Esophagus (tissue), 2 donors: Measurements from ENCODE around the gene USP21. TPM values are rescaled to one million over a fixed set of nuclear protein-coding genes. Genes with fewer than 3 reads are reported as not detected.
"Not testable (repeated sequence)": the region's sequence is repeated elsewhere in the genome, so short reads cannot be mapped to it uniquely, and the experiment has no call there.

Source experiments
- H3K27ac ChIP-seq, 2 donors: one replicate each; pipeline ENCODE4 v1.5.1; 2013; ENCODE audit warnings: low read depth in 2 of 2, mild to moderate bottlenecking in 2 of 2, inconsistent platforms in 1 of 2, low read length in 1 of 2, moderate library complexity in 1 of 2
- H3K27me3 ChIP-seq, 2 donors: one replicate each; pipeline ENCODE4 v1.6.1; 2013; ENCODE audit warnings: low read length in 2 of 2, control low read depth in 1 of 2, mild to moderate bottlenecking in 1 of 2; ENCODE audit not compliant: insufficient read depth in 2 of 2, control insufficient read depth in 1 of 2
- H3K36me3 ChIP-seq, 2 donors: one replicate each; pipeline ENCODE4 v1.6.1; 2013; ENCODE audit warnings: low read length in 1 of 2; ENCODE audit not compliant: control insufficient read depth in 2 of 2, insufficient read depth in 2 of 2
- H3K4me1 ChIP-seq, 2 donors: one replicate each; pipeline ENCODE4 v1.6.1; 2013; ENCODE audit warnings: low read length in 1 of 2; ENCODE audit not compliant: control insufficient read depth in 2 of 2, insufficient read depth in 2 of 2
- H3K4me3 ChIP-seq, 2 donors: one replicate each; pipeline ENCODE4 v1.5.1; 2013; ENCODE audit warnings: low read length in 2 of 2, mild to moderate bottlenecking in 2 of 2, low read depth in 1 of 2, moderate library complexity in 1 of 2
- H3K9me3 ChIP-seq, 2 donors: one replicate each; pipeline ENCODE4 v1.6.1; 2013; ENCODE audit warnings: mild to moderate bottlenecking in 2 of 2, low read depth in 1 of 2, low read length in 1 of 2, moderate library complexity in 1 of 2; ENCODE audit not compliant: control insufficient read depth in 2 of 2, insufficient read depth in 1 of 2
- WGBS, 2 donors: extraction: QIAGEN DNeasy Blood & Tissue Kit; methylation state at CpG; one replicate each; pipeline ENCODE4 v1.1.7; 2013; 5-methylcytosine and 5-hydroxymethylcytosine counted together
- polyA plus RNA-seq, 2 donors: library from polyadenylated mRNA; stranded (reverse); fragments of 200-250 nt; gene quantifications; one replicate each; pipeline ENCODE4 v1.2.3, GENCODE V29; 2013
- donor health status: healthy with polysubstance abuse.
- donor health status: Bipolar disorder and iron deficiency.

USP21 gene
- polyA plus RNA-seq: 10 to 100 TPM; 16.5 to 22.9 TPM

- WGBS, 2 donors: 1% methylated on average over 54 to 60 of the region's 60 CpGs
- peaks cover 4 to 17% of the 10 kb centered on the region in 2 donors for H3K4me1 ChIP-seq
Observed at GRCh38 chr1:161159087-161159912, at the start of gene USP21. TSS of gene USP21 (plus strand) at chr1:161159500. CDS start at chr1:161160641, 1,141 bp downstream.

GRCh38 chr1:161111117-161111516 is 48.2 kb upstream of the USP21 start:
- no peaks in the 10 kb centered on the region for H3K27me3 ChIP-seq
- no peaks in the 10 kb centered on the region for H3K36me3 ChIP-seq
- no peak overlapping the region for H3K27ac ChIP-seq
- no peak overlapping the region for H3K4me3 ChIP-seq
- WGBS, 2 donors: 94 to 97% methylated on average over 3 of the region's 3 CpGs
- H3K9me3 ChIP-seq: no peaks in the 10 kb centered on the region
- H3K4me1 ChIP-seq: no peaks in the 10 kb centered on the region

More at GRCh38 chr1:161159087-161159912, at the start of gene USP21:
- no peaks in the 10 kb centered on the region for H3K27me3 ChIP-seq
- H3K4me3 ChIP-seq: peak within 1 kb of the TSS; percentile 80 to 98
- H3K27ac ChIP-seq: peak within 1 kb of the TSS; percentile 81 to 83
- peaks cover 0 to 18% of the 10 kb centered on the region in 2 donors for H3K36me3 ChIP-seq
- H3K9me3 ChIP-seq: no peaks in the 10 kb centered on the region

- H3K4me3 ChIP-seq: no peak overlapping the region
- no peak overlapping the region for H3K27ac ChIP-seq
- no peaks in the 10 kb centered on the region for H3K4me1 ChIP-seq
- no peaks in the 10 kb centered on the region for H3K36me3 ChIP-seq
- H3K9me3 ChIP-seq: no peaks in the 10 kb centered on the region
- WGBS, 2 donors: 83 to 84% methylated on average over 2 of the region's 2 CpGs
- no peaks in the 10 kb centered on the region for H3K27me3 ChIP-seq
Observed at GRCh38 chr1:161111527-161111926, 47.8 kb upstream of the USP21 start.

- no peak overlapping the region for H3K27ac ChIP-seq
- H3K9me3 ChIP-seq: no peaks in the 10 kb centered on the region
- H3K36me3 ChIP-seq: no peaks in the 10 kb centered on the region
- H3K4me1 ChIP-seq: peaks cover under 1 to 4% of the 10 kb centered on the region in 2 donors
- no peaks in the 10 kb centered on the region for H3K27me3 ChIP-seq
- H3K4me3 ChIP-seq: no peak overlapping the region
- 87 to 95% methylated on average over 1 of the region's 1 CpG for WGBS, 2 donors
Observed at GRCh38 chr1:161113915-161114314, 45.4 kb upstream of the USP21 start.

GRCh38 chr1:161114556-161114955 is 44.7 kb upstream of the USP21 start:
- H3K9me3 ChIP-seq: no peaks in the 10 kb centered on the region
- H3K27ac ChIP-seq: no peak overlapping the region
- H3K4me3 ChIP-seq: no peak overlapping the region
- no peaks in the 10 kb centered on the region for H3K27me3 ChIP-seq
- H3K36me3 ChIP-seq: no peaks in the 10 kb centered on the region
- 76 to 81% methylated on average over 2 of the region's 2 CpGs for WGBS, 2 donors
- H3K4me1 ChIP-seq: peaks cover 2 to 10% of the 10 kb centered on the region in 2 donors

GRCh38 chr1:161115132-161115711 is 44.1 kb upstream of the USP21 start:
- Histone ChIP-seq H3K27ac (peak overlapping the region in 1 of 2 donors; percentile 47), H3K27me3 (no peaks in the 10 kb centered on the region), H3K4me1 (peaks cover 2 to 10% of the 10 kb centered on the region in 2 donors), H3K36me3 (peaks cover under 1 to 3% of the 10 kb centered on the region in 2 donors), H3K4me3 (no peak overlapping the region), H3K9me3 (no peaks in the 10 kb centered on the region)
- 65 to 70% methylated on average over 12 of the region's 12 CpGs for WGBS, 2 donors

- H3K27ac ChIP-seq, H3K4me3 ChIP-seq, H3K27me3 ChIP-seq, H3K36me3 ChIP-seq, H3K9me3 ChIP-seq: not testable (repeated sequence)
- H3K4me1 ChIP-seq: peaks cover 2 to 12% of the 10 kb centered on the region in 2 donors
- 88 to 90% methylated on average over 6 of the region's 6 CpGs for WGBS, 2 donors
Observed at GRCh38 chr1:161115961-161116360, 43.3 kb upstream of the USP21 start.

GRCh38 chr1:161117759-161118581 is 41.3 kb upstream of the USP21 start, which contains the start of the genes NIT1 and PFDN2:
TSS of gene NIT1 (plus strand) at chr1:161118105. CDS start at chr1:161118177, 72 bp downstream.
TSS of gene PFDN2 (minus strand) at chr1:161118037. CDS start at chr1:161118026, 11 bp downstream.
- 1% methylated on average over 57 to 58 of the region's 58 CpGs for WGBS, 2 donors
- no peaks in the 10 kb centered on the region for H3K9me3 ChIP-seq
- H3K4me3 ChIP-seq: peak within 1 kb of the TSS; percentile 96 to 100
- no peaks in the 10 kb centered on the region for H3K27me3 ChIP-seq
- H3K27ac ChIP-seq: peak within 1 kb of the TSS; percentile 92 to 99
- H3K4me1 ChIP-seq: peaks cover 2 to 12% of the 10 kb centered on the region in 2 donors
- H3K36me3 ChIP-seq: peaks cover 10 to 22% of the 10 kb centered on the region in 2 donors
